GM19452 (cell line): ENCODE results near the gene TRAF5.
"Not testable (repeated sequence)": the region's sequence is repeated elsewhere in the genome, so short reads cannot be mapped to it uniquely, and the experiment has no call there.

Experiments
- ATAC-seq: cut with Tn5 transposase; IDR thresholded peaks from one replicate; pipeline ENCODE4 v1.9.1; 2021; ENCODE audit not compliant: unreplicated experiment

The TRAF5 gene

DNA sequence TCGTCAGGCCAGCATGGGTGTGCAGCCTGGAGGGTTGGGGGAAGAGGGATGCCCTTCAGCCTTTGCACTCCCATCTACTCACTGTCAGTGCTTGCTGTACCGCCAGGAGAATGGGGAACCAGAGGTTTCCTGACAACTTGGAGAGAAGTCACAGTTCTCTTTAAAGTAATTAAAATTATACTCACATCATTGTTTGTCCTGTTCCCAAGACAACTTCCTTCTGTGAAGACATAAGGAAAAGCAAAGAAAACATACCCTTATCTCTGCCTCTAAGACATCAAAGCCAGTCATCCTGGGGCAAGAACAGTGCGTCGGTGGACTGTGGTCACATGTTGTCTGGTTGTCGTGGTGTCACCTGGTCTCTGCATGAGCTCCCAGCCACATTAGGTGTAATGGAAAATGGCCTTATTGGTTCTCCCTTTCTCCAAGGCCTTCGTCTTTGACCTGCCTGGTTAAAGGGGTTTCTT is 17.6 kb downstream of the TRAF5 start:
- ATAC-seq = no peak

DNA sequence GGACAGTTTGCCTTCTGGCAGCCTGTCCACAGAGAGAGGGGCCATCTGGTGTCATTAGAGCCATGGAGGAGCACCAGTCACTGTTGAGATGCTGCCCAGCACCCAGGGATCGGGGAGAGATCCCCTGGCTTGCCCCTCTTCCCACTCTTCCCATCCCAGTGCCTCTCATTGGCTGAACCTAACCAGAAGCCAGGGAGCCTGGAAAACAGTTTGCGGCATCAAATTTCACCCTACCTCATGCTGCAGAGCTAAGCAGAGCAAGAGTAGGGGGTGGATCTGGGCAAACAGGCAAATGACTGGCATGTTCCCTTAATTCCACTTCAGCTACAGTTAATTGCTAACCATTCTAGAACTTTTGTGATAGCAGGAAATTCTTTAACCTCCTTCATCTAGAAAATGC is 19.1 kb downstream of the TRAF5 start:
- ATAC-seq = no peak

DNA sequence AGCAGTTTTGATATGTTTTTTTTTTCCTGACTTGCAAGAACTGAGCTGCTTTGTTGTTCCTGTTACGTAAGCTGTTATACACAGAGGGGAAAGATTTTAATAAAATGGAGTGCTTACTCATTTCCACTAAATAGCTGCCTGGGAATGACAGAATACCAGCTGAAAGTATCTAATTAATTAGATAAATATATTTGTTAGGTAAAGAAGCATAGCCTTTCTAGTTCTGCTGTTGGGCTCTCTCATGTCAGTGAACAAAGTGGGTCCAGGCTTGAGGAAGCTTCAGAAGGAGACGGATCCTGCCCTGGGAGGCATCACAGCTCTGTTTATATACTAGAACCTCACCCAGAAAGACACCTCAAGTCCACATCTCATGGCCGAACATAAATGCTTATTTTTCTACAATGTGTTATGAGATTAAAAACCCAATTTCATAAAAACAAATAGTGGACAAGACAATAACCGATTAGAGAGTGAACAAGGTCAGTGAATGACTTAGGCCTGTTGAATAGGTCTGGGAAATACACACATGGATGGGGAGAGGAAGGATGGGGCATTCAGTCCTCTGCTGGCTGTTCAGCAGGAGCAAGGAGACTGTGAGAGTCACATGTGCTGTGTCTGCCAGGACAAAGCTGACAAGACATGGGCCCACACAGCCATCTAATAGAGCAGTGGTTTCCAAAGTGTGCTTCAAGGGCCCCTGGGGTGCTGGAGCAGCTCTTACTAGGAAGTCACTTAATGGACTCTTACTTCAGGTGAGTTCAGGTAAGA is 20.6 kb downstream of the TRAF5 start:
- no peak for ATAC-seq

DNA sequence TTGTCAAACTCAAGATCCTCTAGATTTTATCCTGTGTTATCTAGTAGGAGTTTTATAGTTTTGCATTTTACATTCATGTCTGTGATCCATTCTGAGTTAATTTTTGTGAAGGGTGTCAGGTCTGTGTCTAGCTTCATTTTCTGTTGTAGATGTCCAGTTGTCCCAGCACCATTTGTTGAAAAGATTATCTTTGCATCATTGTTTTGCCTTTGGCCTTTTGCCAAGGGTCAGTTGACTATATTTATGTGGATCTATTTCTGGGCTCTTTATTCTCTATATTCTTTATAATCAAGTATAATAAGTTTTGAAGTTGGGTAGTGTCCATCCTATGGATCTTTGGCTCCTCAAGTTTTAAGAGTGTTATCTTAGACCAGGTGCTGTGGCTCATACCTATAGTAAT is 21.9 kb downstream of the TRAF5 start:
- ATAC-seq = no peak

DNA sequence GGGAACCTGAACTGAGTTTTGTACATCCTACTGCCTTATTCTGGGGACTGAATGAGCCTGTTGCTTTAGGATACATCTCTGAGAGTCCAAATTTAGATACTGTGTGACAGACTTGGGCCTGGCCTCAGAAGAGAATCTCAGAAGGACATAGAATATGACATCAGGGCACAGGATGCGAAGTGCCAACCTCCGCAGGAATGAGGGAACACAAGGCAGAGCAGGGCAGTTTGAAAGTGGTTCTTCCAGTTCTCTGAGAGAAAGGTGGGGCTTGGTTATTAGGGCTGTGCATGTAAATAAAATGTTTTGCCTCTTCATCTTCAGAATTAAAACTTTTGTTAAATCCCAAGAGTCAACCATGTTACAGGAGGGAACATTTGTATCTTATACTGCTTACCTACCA is 23.1 kb downstream of the TRAF5 start:
- no peak for ATAC-seq

DNA sequence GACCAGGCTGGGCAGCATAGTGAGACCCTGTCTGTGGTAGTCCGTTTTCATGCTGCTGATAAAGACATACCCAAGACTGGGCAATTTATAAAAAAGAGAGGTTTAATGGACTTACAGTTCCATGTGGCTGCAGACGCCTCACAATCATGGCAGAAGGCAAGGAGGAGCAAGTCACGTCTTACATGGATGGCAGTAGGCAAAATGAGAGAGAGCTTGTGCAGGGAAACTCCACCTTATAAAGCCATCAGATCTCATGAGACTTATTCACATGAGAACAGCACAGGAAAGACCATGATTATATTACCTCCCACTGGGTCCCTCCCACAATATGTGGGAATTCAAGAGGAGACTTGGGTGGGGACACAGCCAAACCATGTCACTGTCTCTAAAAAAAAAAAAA is 25.4 kb downstream of the TRAF5 start:
- not testable (repeated sequence) for ATAC-seq

DNA sequence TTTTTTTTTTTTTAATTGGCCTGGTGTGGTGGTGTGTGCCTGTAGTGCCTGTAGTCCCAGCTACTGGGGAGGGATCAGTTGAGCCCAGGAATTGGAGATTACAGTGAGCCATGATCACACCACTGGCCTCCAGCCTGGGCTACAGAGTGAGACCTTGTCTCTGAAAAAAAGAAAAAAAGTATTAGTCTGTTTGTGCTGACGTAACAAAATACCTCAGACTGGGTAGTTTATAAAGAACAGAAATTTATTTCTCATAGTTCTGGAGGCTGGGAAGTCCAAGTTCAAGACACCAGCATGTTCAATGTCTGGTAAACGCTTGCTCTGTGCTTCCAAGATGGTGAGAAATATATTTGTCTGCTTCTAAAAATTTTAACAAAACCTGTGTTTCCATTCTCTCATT is 25.8 kb downstream of the TRAF5 start:
- ATAC-seq = no peak

DNA sequence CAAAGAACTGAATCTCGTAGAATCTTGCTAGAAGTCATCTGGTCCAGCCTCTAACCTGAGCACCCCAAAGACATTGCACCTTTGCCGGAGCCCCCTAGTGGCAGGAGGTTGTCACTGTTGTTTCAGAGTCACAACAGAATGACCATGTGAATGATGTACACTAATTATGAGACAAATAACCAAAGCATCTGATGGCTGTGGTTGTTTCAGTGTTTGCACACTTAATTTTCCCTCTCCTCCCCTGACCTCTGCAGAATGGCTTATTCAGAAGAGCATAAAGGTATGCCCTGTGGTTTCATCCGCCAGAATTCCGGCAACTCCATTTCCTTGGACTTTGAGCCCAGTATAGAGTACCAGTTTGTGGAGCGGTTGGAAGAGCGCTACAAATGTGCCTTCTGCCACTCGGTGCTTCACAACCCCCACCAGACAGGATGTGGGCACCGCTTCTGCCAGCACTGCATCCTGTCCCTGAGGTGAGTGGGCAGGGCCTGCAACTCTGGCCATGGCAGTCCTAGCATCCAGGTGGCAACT is 26.4 kb downstream of the TRAF5 start:
- peak; percentile 73 for ATAC-seq

DNA sequence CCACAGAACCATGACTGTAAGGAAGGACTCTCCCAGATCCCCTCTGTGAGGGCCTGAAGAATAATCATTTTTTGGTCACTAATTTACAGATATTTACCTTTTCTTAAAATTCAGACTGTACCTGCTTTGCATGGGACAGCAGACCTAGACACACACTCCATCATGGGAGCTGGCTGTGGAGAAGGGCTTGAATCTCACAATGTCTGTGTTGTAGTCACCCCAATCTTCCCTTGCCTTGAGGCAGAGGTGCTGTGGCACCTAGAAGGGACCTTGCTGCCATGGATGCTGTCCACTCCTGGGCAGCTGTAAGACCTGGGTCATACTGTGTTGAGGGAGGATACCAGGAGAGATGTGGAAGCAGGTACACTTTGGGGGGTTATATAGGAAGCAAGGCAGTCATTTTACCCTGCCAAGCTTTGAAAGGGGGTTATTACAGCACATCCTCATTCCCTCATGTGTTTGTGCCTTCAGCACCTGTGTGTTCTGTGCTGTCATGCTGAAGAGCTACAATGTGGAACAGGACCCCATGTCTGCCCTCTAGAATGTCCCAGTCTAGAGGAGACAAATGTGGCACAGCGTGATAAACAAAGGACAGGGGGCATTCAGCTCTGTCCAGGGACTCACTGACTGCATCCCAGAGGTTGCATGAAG is 27.1 kb downstream of the TRAF5 start:
- peak; percentile 23 for ATAC-seq

DNA sequence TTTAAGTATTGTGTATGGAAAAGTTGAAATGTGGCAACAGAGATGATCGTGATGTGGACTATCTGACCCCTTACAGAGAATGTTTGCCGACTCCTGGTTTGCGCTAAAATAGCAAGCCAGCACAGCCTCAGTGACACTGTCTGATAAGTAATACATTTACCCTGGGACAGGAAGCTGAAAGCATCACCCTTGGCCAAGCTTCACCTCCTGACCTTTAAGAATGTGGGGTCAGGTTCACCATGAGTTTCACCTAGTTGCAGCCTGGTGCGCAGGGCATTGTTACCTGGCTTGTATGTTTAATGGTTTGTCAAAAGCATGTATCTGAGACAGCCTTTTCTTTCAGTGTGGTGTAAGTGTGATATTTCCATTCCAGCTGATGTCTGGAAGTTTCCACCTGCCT is 29.2 kb downstream of the TRAF5 start:
- ATAC-seq = no peak

DNA sequence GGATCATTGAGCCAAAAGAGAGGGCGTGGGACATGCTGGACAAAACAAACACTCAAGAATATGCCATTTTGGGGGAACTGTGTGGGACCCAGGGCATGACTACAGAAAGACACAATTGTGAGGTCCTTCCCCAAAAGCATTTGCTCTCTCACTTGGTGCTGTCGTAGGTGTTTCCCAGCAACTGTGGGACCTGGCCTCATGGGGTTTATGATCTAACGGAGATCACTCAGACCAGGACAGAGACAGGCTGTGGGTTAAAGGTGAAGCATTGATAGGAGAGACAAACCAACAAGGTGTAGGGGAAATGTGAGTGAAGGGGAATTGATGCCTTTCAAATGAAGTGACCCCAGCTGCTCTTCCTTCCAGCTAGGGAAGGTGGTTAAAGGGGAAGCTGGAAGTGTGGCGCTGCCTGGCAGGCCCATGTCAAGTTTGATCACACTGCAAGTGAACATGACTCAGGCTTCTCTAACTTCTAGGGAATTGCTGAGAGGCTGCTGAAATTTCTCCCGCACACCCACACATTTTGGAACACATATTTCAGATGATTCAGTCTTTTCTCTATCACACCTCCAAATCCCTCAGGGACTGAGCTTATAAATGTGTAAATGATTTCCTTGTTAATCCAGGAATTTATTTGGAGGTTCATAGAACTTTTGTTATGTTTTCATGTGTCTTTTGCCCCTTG is 30.2 kb downstream of the TRAF5 start:
- no peak for ATAC-seq

DNA sequence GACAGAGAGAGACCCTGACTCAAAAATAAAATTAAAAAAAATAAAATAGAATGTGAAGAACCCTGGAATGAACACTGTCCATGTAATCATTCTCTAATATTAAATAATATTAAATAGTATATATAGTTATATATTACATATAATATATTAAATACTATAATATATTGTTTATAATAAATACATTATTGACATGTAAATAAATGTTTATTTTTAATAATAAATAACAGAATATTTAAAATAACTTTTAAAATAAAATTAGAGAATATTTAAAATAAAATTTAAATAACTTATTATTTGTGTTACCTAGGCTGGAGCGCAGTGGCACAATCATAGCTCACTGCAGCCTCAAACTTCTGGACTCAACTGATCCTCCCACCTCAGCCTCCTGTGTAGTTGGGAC is 32.1 kb downstream of the TRAF5 start:
- no peak for ATAC-seq

DNA sequence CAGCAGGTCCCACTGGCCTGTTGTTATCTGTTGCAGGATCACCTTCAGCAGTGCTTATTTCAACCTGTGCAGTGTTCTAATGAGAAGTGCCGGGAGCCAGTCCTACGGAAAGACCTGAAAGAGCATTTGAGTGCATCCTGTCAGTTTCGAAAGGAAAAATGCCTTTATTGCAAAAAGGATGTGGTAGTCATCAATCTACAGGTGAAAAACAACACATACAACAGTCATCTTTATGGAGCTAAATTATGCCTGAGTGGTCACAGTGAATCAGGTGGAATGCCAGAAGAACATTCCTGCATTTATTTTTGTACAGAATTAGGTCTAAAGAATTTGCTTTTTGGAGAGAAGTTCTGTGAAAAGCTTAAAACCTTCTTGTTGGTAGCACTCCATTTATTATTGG is 33.2 kb downstream of the TRAF5 start:
- no peak for ATAC-seq

DNA sequence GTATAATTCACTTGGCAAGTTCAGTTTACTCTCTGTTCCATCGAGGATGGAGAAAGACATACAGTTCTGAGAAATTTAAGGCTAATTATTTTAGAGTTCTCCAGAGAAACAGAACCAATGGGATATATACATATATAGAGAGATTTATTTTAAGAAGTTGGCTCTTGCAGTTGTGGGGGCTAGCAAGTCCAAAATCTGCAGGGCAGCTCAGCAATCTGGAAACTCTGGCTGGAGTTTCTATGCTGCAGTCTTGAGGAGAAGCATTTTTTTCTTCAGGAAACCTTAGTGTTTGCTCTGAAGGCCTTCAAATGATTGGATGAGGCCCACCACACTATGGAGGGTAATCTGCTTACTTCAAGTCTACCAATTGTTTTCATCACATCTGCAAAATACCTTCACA is 34.6 kb downstream of the TRAF5 start:
- no peak for ATAC-seq

DNA sequence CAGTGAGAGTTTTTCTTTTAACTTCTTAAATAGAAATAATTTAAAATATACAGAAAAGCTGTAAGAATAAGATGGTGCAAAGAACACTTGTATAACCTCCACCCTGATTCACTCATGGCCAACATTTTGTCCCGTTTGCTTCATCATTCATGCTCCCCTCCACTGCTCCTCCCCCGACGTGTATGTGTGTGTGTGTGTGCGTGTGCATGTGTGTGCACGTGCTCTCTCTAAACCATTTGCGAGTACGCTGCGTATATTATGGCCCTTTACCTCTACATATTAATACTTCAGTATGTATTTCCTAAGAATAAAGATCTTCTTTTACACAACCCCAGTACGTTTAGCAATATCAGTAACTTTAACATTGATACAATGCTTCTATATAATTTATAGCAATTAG is 43.0 kb downstream of the TRAF5 start:
- ATAC-seq = no peak

DNA sequence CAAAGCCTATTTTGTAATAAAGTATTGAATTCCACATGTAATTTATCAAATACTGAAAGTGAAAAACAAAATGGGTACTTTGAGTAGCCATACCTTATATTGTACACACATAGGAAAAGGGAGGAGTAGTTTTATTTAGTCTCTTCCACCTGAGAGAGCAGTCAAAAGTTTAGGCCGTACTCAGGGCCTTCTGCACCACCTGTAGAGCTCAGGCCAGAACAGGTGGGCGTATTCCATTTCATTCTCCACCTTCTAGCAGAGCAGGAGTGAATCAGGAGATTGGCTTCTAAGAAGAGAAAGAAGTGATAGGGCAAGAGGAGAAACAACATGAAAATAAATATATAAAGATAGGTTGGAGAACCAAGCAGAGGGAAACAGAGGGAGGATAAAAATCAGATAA is 44.0 kb downstream of the TRAF5 start:
- no peak for ATAC-seq

DNA sequence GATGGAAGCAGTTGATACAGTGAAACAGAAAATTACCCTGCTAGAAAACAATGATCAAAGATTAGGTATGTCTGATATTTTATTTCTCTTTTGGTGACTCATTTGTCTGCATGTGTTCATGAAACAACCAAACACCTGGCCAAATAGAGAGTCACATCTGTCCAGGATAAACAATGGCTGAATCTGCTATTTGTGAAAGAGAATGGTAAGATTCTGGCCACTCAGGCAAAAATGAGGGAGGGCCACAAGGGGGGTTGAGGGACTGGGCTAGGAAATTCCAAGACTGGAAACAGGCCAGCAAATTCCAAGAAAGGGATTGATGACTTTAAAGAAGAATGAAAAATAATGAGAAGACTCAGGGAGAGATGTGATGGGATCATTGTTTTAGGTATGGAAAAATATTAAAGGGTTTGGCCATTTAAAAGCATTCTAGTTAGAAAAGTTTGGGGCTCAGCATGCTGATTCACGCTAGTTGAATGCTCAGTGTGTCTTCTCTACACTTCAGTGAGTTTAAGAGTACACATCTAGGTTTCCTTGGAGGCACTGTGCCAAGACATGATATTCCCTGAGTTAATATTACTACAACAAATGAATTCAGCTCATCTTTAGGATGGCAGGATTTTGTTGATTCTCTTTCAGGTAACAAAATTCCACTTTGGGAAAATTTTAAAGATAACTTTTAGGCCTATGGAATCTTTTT is 44.9 kb downstream of the TRAF5 start:
- ATAC-seq = no peak

DNA sequence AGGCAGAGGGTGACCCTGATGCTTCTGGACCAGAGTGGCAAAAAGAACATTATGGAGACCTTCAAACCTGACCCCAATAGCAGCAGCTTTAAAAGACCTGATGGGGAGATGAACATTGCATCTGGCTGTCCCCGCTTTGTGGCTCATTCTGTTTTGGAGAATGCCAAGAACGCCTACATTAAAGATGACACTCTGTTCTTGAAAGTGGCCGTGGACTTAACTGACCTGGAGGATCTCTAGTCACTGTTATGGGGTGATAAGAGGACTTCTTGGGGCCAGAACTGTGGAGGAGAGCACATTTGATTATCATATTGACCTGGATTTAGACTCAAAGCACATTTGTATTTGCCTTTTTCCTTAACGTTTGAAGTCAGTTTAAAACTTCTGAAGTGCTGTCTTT is 45.8 kb downstream of the TRAF5 start:
- no peak for ATAC-seq

DNA sequence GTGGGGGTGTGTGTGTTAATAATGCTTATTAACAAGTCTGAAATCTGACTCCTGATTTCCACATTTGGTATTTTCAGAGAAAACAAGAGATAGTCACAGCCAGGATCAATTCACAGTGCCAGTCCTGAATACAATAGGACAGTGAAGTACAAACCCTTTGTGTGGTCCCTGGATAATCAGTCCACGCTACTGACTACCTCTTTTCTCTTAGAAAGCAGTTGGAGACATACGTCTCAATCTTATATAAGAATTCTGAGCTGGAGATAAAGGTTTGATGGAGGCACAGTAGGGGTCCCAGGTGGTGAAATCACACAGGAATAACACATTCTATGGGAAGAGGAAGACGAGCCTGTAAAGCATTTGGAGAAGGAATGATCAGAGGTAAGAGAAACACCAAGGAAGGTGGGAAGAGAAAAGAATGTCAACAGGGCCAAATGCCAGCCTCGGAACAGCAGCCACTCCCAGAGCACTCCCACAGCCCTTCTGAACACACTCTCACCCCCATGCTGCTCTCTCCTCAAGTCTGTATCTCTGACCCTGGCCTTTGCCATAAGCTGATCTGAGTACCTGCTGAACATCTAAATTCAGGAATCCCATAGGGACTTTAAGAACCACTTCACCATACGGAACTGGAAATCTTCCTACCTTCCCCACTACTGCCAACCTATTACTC is 48.6 kb downstream of the TRAF5 start:
- no peak for ATAC-seq

DNA sequence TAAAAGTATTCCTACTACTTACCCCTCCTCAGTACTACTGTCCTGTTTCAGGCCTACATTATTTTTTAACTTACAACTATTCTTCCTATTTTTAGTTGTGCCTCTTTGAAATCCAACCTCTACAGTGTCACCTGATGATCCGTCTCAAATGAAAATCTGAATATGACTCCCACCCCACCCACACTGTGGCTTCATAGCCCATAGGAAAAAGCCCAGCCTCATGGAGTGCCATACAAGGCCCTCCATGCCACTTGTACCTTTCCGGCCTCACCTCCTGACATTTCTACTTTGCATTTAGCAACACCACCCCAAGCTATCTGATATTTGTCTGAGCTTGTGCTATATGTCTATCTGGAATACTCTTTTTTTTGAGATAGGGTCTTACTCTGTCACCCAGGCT is 49.3 kb downstream of the TRAF5 start:
- no peak for ATAC-seq
